Measurements from ENCODE around the gene AKNAD1.

DNA sequence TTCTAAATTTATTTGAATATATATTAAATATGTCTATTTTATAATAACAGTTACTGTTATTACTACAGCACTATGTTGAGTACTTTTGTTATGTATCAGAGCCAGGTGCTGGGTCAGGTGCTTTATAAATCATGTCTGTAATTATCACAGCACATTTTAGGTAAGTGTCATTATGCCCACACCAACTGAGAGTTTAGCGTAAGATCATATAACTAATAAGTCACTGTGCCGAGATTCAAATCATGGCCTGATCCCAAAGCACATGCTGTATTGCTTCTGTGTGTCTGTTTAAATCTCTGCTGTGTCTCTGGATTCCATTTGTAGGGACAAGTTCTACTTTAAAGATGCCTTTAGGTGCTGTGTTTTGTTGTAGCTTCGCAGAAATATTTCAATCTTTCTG is 21.8 kb upstream of the AKNAD1 start:
- TF ChIP-seq, protein P1, sequence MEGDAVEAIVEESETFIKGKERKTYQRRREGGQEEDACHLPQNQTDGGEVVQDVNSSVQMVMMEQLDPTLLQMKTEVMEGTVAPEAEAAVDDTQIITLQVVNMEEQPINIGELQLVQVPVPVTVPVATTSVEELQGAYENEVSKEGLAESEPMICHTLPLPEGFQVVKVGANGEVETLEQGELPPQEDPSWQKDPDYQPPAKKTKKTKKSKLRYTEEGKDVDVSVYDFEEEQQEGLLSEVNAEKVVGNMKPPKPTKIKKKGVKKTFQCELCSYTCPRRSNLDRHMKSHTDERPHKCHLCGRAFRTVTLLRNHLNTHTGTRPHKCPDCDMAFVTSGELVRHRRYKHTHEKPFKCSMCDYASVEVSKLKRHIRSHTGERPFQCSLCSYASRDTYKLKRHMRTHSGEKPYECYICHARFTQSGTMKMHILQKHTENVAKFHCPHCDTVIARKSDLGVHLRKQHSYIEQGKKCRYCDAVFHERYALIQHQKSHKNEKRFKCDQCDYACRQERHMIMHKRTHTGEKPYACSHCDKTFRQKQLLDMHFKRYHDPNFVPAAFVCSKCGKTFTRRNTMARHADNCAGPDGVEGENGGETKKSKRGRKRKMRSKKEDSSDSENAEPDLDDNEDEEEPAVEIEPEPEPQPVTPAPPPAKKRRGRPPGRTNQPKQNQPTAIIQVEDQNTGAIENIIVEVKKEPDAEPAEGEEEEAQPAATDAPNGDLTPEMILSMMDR (conservative IDR thresholded peaks at IDR 0.05; ENCODE audit: low read depth, low read length) = no peak
- TF ChIP-seq EZH2phosphoT487 (IDR thresholded peaks at IDR 0.05; ENCODE audit: borderline replicate concordance, low read length) (no peak), EZH2 (IDR thresholded peaks at IDR 0.05; ENCODE audit: low read length, unreplicated experiment) (no peak)

Measured in PC-3 (cell line).